ENCODE data around the gene GGNBP2. TPM values are rescaled to one million over a fixed set of nuclear protein-coding genes. Genes with fewer than 3 reads are reported as not detected.

The GGNBP2 gene
- total and polyA plus RNA-seq, 7 donors, result 43.5 to 62.2 (median 57.4) TPM

- 95% methylated on average over 6 of the region's 6 CpGs for WGBS, 2 donors
- no peak for DNase-seq
- Histone ChIP-seq H3K36me3 (peaks cover 0 to 58% (median 8%) of the 10 kb centered on the region in 4 donors), H3K27me3 (no peaks in the 10 kb centered on the region), H3K4me1 (no peaks in the 10 kb centered on the region), H3K4me3 (no peak overlapping the region), H3K9me3 (no peaks in the 10 kb centered on the region), H3K27ac (no peak overlapping the region)
- TF ChIP-seq POLR2A (IDR thresholded peaks at IDR 0.05) (no peak), CTCF (IDR thresholded peaks at IDR 0.05) (no peak), EP300 (IDR thresholded peaks at IDR 0.05) (no peak), POLR2AphosphoS5 (IDR thresholded peaks at IDR 0.05) (no peak)
- intact Hi-C loops (cut with DNase I), result no loop called here
Measured at GRCh38 chr17:36511216-36511615, 33.5 kb upstream of the GGNBP2 start.

GRCh38 chr17:36512641-36513040 lies 32.1 kb upstream of the GGNBP2 start:
- H3K36me3 ChIP-seq, result peaks cover 0 to 47% (median 4%) of the 10 kb centered on the region in 4 donors
- intact Hi-C loops (cut with DNase I), result no loop called here
- no peaks in the 10 kb centered on the region for H3K9me3 ChIP-seq
- H3K27ac ChIP-seq, result no peak overlapping the region
- no peaks in the 10 kb centered on the region for H3K4me1 ChIP-seq
- no peaks in the 10 kb centered on the region for H3K27me3 ChIP-seq
- H3K4me3 ChIP-seq, result no peak overlapping the region
- DNase-seq, result no peak
- 94% methylated on average over 5 of the region's 5 CpGs for WGBS, 2 donors
- no peak for TF ChIP-seq POLR2A (IDR thresholded peaks at IDR 0.05)

- Histone ChIP-seq H3K9me3 (no peaks in the 10 kb centered on the region), H3K27me3 (no peaks in the 10 kb centered on the region), H3K36me3 (peaks cover 0 to 47% (median 4%) of the 10 kb centered on the region in 4 donors), H3K4me3 (no peak overlapping the region), H3K4me1 (no peaks in the 10 kb centered on the region), H3K27ac (no peak overlapping the region)
- TF ChIP-seq POLR2A (IDR thresholded peaks at IDR 0.05) (no peak), POLR2AphosphoS5 (IDR thresholded peaks at IDR 0.05) (no peak), CTCF (IDR thresholded peaks at IDR 0.05) (no peak), EP300 (IDR thresholded peaks at IDR 0.05) (no peak)
- intact Hi-C loops (cut with DNase I), result no loop called here
- DNase-seq, result no peak
- 92 to 95% methylated on average over 3 of the region's 3 CpGs for WGBS, 2 donors
Measured at GRCh38 chr17:36514856-36515255, 29.9 kb upstream of the GGNBP2 start.

GRCh38 chr17:36515837-36516236 lies 28.9 kb upstream of the GGNBP2 start:
- Histone ChIP-seq H3K27ac (no peak overlapping the region), H3K36me3 (peaks cover 0 to 50% (median 2%) of the 10 kb centered on the region in 4 donors), H3K27me3 (no peaks in the 10 kb centered on the region), H3K4me1 (no peaks in the 10 kb centered on the region), H3K9me3 (no peaks in the 10 kb centered on the region), H3K4me3 (no peak overlapping the region)
- intact Hi-C loops (cut with DNase I), result no loop called here
- TF ChIP-seq EP300 (IDR thresholded peaks at IDR 0.05) (no peak), POLR2A (IDR thresholded peaks at IDR 0.05) (no peak), POLR2AphosphoS5 (IDR thresholded peaks at IDR 0.05) (no peak), CTCF (IDR thresholded peaks at IDR 0.05) (no peak)
- 88 to 89% methylated on average over 4 of the region's 4 CpGs for WGBS, 2 donors
- no peak for DNase-seq

- no peaks in the 10 kb centered on the region for H3K9me3 ChIP-seq
- no peaks in the 10 kb centered on the region for H3K4me1 ChIP-seq
- H3K4me3 ChIP-seq, result no peak overlapping the region
- peaks cover 0 to 71% (median 23%) of the 10 kb centered on the region in 4 donors for H3K36me3 ChIP-seq
- intact Hi-C loops (cut with DNase I), result no loop called here
- no peak overlapping the region for H3K27ac ChIP-seq
- TF ChIP-seq POLR2A (IDR thresholded peaks at IDR 0.05) (no peak), CTCF (IDR thresholded peaks at IDR 0.05) (no peak), POLR2AphosphoS5 (IDR thresholded peaks at IDR 0.05) (no peak), EP300 (IDR thresholded peaks at IDR 0.05) (no peak)
- H3K27me3 ChIP-seq, result no peaks in the 10 kb centered on the region
- 95 to 97% methylated on average over 2 of the region's 2 CpGs for WGBS, 2 donors
- DNase-seq, result no peak
Measured at GRCh38 chr17:36523113-36523512, 21.6 kb upstream of the GGNBP2 start.

Data from sigmoid colon (tissue), 7 donors.